ENCODE results near the gene MYO1C.
"Not testable (repeated sequence)": the region's sequence is repeated elsewhere in the genome, so short reads cannot be mapped to it uniquely, and the experiment has no call there.

MYO1C gene

DNA sequence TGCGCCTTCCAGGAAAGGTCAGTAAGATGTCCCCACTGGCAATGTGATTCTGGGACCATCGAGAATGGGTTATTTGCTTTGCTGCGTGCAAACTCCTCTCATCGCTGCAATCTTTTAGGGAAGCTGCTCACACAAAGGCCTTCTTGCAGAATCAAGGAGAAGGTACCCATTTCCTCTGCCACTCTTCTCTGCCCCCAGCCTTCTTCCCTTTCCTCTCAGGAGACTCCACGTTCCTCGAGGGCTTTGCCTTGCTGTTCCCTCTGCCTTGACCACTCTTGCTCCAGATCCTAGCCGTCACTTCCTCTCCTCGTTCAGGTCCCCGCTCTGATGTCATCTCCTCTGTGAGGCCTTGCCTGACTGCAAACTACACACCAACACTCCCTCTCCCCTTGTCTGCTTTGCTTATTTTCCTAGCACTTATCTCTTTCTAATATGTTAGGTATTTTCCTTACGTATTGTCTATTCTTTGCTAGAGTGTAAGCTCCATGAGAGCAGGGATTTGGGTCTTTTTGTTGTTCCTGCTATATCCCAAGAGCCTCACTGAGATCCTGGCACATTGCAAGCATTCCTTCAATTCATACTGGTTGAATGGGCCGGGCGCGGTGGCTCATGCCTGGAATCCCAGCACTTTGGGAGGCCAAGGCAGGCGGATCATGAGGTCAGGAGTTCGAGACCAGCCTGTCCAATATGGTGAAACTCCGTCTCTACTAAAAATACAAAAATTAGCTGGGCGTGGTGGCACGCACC lies 31.1 kb downstream of the MYO1C start:
- DNase-seq = no peak

DNA sequence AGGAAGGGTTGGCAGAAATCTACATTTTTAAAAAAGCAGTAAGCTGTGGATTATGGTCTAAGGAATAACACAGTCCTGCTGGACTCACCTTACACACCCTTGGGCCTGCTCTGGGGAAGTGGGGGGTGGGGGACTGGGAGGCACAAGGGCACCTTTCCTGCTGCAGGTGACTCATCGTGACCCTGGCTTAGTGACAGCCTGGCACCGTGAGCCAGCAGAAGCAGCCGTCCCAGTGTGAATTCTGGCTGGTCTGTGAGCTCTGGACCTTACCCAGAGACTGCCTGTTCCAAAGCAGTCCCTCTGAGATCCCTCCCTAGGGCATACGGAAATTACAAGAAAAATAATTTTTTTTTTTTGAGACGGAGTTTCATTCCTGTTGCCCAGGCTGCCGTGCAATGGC lies 32.3 kb downstream of the MYO1C start:
- no peak for DNase-seq

DNA sequence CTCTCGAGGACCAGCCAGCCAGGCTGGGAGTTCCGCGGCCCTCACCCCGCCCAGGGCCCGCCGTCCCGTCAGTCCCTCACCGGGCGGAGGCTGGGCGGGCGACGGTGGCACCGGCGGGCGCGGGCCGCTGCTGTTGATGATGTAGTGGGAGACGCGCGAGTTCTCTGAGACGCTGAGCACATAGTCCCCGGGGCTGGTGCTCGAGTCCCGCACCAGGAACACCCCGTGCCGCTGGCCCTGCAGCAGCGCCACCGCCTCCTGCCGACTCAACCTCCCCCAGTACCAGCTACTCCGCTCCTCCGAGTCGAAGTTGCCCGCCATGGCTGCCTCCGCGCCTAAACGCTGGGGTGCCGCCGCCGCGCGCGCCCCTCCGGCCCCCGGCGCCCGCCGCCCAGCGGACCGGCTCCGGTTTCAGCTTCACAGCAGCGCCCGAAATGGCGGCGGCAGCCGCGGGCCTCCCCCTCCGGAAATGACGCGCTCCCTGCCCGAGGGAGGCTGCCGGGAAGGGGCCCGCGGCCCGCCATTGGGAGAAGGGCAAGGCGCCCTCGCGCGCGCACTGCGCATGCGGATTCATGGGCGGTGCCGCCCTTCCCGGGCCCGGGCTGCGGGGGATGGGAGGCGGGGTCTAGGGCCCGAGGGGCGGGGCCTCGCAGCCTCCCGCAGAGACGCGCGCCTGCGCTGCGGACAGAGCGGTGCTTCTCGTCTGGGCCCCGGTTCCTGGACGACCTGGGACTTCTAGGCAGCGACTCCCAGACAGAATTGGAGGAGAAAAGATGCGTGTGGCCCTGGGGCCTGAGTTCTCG lies 36.5 kb downstream of the MYO1C start, which contains the start of gene CRK:
CRK (minus strand) TSS at position 436 of the 803 bp plus-strand sequence; CDS start at position 321, 115 bp downstream.
- DNase-seq = peak; percentile 98

DNA sequence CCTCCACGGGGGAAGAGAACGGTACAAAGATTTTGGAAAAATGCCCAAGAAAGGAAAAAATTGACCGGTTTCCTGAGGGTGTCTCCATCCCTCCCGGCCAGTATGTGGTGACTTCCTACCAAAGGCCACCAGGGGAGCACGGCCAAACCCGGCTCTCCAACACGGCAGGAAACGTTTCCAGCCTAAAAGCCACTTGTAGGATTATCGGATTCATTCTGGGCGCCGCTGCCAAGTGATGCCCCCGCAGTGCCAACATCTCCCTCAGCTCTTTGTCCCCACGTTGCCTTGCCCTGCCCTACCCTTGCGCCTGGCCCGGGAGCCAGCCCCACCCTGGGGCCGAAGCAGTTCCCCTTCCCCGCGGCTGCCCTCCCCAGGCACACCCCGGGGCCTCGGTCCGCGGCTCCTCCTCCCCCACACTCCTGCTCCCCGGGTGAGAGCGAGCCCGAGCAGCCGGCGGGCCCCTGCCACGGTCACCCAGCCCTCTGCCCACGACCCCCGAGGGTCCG lies 37.1 kb downstream of the MYO1C start:
- DNase-seq = peak; percentile 83

DNA sequence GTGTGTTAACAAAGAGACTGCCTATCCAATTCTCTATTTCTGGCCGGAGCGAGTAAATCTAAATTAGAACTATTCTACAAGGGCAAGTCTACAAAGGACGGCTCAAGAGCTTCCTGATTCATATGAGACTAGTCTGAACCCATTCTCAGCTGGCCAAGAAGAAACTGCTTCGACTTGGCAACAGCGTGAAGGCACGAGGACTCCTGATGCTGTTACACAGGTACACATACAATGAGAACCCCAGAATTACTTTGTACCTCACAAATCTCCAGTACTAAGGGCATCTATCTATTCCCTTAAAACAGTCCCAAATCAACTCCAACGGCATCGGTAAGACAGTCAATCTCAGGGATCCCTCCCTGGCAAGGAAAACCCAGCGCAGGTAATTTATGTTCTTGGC lies 37.9 kb downstream of the MYO1C start:
- DNase-seq = no peak

DNA sequence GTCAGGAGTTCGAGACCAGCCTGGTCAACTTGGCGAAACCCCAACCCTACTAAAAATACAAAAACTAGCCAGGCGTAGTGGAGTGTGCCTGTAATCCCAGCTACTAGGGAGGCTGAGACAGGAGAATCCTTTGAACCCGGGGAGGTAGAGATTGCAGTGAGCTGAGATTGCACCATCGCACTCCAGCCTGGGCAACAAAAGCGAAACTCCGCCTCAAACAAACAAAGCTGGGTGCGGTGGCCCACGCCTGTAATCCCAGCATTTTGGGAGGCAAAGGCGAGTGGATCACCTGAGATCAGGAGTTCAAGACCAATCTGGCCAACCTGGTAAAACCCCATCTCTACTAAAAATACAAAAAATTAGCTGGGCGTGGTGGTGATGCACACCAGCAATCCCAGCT lies 38.8 kb downstream of the MYO1C start:
- DNase-seq = not testable (repeated sequence)

DNA sequence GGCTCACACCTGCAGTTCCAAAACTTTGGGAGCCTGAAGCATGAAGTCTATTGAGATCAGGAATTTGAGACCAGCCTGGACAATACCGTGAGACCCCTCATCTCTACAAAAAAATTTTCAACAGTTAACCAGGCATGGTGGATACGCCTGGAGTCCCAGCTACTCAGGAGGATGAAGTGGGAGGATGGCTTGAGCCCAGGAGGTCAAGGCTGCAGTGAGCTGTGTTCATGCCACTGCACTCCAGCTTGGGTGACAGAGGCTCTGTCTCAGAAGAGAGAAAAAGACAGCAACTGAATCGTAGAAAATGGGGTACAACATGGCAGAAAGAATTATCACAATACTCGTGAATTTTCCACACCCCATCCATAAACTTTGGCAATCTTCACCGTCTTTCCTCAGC lies 39.6 kb downstream of the MYO1C start:
- no peak for DNase-seq

DNA sequence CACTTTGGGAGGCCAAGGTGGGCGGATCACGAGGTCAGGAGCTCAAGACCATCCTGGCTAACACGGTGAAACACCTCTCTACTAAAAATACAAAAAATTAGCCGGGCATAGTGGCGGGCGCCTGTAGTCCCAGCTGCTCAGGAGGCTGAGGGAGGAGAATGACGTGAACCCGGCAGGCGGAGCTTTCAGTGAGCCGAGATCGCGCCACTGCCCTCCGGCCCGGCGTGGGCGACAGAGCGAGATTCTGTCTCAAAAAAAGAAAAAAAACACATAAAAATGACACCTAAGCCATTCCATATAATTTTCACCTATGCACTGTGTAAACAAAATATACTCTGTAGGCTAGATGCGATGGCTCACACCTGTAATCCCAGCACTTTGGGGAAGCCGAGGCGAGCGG lies 42.2 kb downstream of the MYO1C start:
- not testable (repeated sequence) for DNase-seq

DNA sequence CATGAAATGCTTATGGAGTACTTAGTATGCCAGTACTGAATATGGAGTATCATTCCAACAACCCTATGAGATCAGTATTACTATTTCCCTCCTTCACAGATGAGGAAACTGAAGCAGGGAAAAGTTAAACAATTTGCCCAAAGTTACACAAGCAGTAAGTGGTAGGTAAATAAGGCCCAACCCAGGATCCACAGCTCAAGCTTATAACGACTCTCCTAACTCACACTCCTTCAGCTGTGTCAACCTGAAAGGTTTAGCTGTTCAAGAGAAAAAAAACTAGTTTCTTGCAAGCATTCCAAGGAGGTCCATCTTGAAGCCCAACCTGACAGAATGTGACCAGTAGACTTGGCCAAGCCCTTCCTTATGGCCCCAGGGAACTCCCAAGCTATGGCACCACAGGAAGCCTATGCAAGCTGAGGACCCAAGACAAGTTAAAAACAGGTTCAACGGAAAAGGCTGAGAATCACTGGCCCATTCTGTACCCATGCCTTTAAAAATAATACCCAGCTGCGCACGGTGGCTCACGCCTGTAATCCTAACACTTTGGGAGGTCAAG lies 43.0 kb downstream of the MYO1C start:
- DNase-seq = no peak

DNA sequence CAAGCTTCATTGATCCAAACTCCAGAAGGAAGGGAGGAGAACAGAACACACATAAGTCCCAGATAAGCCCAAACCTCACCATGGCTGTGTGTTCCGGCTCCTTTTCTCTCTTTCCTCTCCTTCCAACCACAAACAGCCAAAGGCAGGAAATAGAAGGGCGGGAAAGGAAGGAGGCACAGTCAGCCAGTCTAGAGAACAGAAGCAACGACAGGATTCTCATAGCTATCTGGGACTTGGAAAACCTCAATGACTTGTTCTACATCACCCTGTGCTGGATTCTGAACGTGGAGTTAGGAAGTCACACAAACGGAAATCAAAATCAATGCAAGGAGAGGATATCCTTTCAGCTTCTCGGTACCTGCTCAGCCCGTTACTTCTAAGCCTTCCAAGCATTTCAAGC lies 45.4 kb downstream of the MYO1C start:
- DNase-seq = peak; percentile 72

DNA sequence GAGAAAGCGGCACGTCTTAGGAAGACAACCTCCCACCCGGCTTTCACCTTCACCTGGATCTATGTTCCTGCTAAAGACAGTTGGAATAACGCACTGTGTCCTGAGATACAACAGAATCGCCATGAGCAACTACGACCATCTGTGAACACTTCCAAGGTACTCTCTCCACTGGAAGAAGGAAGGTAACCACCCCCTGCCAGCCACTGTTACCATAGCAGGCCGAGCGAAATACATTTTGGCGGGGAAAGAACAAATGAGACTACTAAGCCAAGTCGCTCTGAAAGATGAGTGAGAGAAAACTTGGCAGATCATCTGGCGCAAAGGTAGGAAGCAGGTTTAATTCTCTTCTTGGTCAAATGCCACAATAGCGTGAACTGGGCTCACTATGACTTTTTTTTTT lies 46.3 kb downstream of the MYO1C start:
- no peak for DNase-seq

DNA sequence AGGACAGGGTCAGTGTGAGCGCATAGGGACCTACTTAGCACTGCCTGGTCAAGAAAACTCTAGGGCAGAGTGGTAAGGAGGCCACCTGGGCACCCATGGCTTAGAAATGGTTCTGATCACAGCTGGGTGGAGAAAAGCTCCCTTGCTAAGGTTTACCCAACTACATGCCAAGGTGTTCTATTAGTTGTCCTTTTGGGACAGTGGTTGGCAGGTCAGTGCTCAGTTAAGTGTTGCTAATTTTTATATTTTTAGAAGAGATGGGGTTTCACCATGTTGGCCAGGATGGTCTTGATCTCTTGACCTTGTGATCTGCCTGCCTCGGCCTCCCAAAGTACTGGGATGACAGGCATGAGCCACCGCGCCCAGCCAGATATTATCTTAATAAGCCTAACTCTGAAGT lies 46.8 kb downstream of the MYO1C start:
- DNase-seq = not testable (repeated sequence)

DNA sequence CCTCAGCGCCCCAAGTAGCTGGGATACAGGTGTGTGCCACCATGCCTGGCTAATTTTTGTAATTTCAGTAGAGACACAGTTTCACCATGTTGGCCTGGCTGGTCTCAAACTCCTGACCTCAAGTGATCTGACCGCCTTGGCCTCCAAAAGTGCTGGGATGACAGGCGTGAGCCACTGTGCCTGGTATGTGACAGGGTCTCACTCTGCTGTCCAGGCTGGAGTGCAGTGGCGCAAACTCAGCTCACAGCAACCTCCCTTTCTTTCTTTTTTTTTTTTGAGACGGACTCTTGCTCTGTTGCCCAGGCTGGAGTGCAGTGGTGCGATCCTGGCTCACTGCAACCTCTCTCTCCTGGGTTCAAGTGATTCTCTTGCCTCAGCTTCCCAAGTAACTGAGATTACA lies 49.8 kb downstream of the MYO1C start:
- not testable (repeated sequence) for DNase-seq

DNA sequence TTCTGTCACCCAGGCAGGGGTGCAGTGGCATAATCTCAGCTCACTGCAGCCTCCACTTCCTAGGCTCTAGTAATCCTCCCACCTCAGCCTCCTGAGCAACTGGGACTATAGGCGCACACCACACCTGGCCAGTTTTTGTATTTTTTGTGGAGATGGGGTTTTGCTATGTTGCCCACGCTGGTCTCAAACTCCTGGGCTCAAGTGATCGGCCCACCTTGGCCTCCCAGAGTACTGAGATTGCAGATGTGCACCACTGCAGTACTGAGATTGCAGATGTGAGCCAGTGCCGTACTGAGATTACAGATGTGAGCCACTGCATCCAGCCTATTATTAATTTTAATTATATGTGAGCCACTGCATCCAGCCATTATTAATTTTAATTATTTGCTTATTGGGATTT lies 50.3 kb downstream of the MYO1C start:
- no peak for DNase-seq

DNA sequence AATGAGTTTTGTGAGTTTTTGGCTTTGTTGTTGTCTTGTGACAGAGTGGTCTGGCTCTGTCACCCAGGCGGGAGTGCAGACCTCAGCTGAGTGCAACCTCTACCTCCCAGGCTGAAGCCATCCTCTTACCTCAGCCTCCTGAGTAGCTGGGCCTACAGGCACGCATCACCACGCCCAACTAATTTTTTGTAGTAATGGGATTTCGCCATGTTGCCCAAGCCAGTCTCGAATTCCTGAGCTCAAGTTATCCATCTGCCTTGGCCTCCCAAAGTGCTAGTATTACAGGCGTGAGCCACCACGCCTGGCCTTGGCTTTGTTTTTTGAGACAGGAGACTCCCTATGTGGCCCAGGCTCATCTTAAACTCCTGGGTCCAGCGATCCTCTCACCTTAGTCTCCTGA lies 51.6 kb downstream of the MYO1C start:
- no peak for DNase-seq

DNA sequence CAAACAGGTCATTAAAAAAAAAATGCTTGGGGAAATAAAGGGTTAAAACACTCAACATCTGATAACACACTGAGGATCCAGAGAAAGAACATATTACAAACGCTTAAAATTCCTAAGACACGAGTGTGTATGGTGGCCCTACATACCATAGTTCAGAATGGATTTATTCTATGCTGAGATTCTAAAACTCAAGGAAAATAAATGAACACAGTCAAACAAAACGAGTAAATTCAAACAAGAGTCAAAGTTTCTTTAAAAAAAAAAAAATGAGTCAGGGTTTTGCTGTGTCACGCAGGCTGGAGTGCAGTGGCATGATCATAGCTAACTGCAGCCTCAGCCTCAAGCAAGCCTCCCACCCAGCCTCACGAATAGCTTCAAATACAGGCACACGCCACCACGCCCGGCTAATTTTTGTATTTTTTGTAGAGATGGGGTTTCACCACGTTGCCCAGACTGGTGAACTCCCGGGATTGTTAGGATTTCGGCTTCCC lies 53.8 kb downstream of the MYO1C start:
- DNase-seq = peak; percentile 48

DNA sequence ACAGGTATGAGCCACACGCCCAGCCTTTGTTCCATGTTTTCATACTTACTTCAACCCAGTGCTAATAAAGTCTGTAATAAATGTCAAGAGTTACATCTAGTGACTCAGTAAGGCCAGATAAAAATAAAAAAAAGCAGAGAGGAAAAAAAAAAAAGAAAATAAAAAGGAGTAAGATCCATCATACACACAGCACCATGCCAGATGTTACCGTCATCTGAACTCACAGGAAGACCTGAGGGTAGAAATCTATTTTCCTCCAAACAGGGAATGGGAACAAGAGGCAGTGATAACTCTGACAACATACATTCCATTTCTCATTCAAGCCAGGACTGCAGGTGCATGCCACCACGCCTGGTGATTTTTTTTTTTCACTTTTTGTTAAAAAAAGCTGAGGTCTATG lies 57.2 kb downstream of the MYO1C start:
- no peak for DNase-seq

DNA sequence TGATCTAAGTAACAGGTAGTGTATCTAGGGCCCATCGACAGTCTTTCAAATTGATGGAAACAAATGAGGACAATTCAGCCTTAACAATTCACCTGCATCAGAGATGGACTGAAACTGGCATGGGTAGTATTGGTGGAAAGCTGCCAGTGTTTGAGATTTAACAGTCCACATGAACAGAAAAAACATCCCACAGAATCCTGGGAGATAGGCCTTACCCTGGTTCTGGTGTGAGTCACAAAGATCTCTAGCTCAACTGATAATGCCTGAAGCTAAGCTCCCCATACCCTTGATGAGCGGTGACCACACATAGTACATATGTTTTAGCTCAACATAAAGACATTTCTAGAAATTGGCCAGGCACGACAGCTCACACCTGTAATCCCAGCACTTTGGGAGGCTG lies 58.3 kb downstream of the MYO1C start:
- no peak for DNase-seq

DNA sequence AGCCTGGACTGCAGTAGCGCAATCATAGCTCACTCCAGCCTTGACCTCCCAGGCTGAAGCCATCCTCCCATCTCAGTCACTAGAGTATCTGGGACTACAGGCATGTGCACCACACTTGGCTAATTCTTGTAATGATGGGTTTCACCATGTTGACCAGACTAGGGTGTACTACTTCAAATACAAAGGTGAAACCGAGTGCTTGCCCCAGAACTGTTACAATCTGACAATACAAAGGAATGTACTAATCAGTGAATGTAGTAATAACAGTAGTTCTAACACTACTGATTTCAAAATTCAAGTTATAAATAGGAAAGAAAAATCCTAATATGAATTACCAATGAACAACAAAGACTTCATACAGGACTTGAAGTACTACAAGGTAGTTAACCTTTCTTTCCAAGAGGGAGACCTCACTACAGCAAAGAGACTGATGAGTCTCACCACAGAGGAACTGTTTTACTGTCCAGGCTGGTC lies 60.8 kb downstream of the MYO1C start:
- no peak for DNase-seq

DNA sequence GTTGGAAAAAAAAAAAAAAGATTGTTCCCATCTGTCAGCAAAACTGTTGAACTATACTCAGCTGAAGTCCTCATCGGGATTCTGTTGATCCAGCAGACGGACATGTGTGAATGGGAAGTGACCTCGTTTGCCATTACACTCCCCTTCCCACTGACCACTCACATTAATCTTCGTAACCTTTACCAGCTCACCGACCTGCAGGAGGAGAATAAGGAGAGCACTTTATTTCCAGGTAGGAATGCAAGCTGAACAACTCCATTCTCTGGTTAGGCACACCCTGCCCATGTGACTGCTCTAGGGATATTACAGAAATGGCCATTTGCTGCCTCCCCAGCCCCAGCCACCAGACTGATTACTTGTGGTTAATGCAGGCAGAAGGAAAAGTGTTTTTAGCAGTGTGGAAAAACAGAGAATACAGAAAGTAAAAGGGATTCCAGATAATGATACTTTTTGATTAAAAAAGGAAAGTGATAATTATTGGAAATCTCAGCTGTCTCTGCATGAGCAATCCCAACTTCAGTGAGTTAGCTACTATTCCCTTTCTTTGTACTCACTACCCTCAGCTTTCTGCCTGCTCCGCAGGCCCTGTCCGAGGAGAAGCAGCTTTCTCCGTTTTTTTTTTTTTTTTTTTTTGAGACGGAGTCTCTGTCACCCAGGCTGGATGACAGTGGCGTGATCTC lies 68.9 kb downstream of the MYO1C start:
- no peak for DNase-seq

DNA sequence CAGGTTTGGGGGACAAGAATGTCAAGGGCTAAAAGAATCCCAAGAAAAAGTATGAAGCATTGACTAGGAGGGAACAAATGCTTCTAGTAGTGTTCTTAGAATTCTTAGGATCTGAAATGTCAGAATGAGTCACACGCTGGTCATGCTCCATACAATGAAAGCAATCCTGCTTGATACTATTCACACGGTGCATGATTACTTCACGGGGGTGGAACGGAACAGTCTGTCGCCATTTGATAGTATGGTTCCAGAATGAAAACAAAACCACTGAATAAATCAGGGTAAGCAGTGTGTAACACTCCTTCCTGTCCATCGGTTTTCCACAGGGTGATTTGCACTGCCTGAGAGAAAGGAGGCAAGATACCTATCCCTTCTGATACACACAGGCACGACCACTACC lies 69.6 kb downstream of the MYO1C start:
- DNase-seq = no peak

DNA sequence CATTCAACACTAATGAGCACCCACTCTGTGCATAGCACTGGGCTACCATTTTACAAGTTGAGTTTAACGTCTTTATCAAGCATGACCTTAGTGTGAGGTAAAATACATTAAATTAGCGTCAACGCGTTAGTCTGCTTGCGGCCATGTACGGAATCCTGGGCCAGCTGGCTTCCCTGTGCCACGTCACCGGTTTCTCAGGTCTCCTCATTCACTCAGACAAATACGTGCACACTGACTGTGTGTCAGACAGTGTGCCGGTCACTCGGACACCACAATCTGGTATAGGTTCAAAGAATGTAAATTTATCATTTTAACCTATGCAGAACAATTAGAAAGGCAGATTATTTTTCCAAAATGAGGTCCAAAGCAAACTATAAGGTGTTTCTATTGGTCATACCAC lies 71.0 kb downstream of the MYO1C start:
- DNase-seq = no peak

DNA sequence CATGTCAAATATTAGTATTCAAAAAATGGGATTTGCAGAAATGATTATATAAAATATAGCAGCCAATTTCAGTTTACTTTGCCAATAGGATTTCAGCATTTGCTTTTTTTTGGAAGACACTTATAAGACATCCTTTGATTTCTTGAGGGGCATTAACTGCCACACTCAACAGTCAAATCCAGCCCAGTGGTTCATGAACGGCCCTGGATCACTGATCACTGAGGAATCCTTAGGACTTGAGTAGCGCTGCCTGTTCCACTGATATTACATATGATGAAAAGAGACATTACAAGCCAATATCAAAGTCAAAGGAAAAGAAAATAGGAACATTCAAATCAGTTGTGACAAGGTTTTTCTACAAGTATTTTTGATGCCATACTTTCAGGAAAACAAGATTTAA lies 71.5 kb downstream of the MYO1C start:
- no peak for DNase-seq
